ENCODE data around the gene ZFP91.

- TF ChIP-seq CTCF (IDR thresholded peaks at IDR 0.05) (no peak), EZH2phosphoT487 (IDR thresholded peaks at IDR 0.05) (no peak)
Measured at GRCh38 chr11:58549644-58550043, 29.2 kb upstream of the ZFP91 start.
